ENCODE results near the gene AIG1.

GRCh38 chr6:143140767-143141166, 80.1 kb downstream of the AIG1 start:
- no peak for TF ChIP-seq CTCF (IDR thresholded peaks at IDR 0.05; ENCODE audit: borderline replicate concordance, extremely low read depth, low read length, poor library complexity, severe bottlenecking)
- TF ChIP-seq EZH2 (IDR thresholded peaks at IDR 0.05; ENCODE audit: borderline replicate concordance, low read depth, low read length, severe bottlenecking): no peak
